ENCODE data around the gene SLC34A1.

The SLC34A1 gene

GRCh38 chr5:177402271-177403043, 18.2 kb downstream of the SLC34A1 start (continued):
- TF ChIP-seq ZBTB11 (tag by site-specific recombination; conservative IDR thresholded peaks at IDR 0.05; ENCODE audit: low read depth) (peak; percentile 95), PRDM10 (tag by site-specific recombination; IDR thresholded peaks at IDR 0.05) (peak; percentile 70), TRIM28 (IDR thresholded peaks at IDR 0.05; ENCODE audit: borderline replicate concordance, low read length) (0 out of 2 replicates have a peak, but pooled peaks have one; percentile 42), ZNF341 (tag by site-specific recombination; IDR thresholded peaks at IDR 0.05; ENCODE audit: low read depth) (peak; percentile 92), SCRT1 (tag by site-specific recombination; IDR thresholded peaks at IDR 0.05; ENCODE audit: borderline replicate concordance) (no peak), ZNF639 (tag by site-specific recombination; IDR thresholded peaks at IDR 0.05) (0 out of 2 replicates have a peak, but pooled peaks have one; percentile 36), ZNF677 (tag by site-specific recombination; IDR thresholded peaks at IDR 0.05) (no peak), PBX3 (CRISPR knock-in tag; IDR thresholded peaks at IDR 0.05) (0 out of 2 replicates have a peak, but pooled peaks have one; percentile 72), OVOL3 (tag by site-specific recombination; IDR thresholded peaks at IDR 0.05) (no peak), ZBTB20 (tag by site-specific recombination; IDR thresholded peaks at IDR 0.05) (peak; percentile 100), ZBTB44 (tag by site-specific recombination; IDR thresholded peaks at IDR 0.05) (0 out of 2 replicates have a peak, but pooled peaks have one; percentile 18), EGR2 (tag by site-specific recombination; IDR thresholded peaks at IDR 0.05; ENCODE audit: low read depth) (peak; percentile 60), ZNF610 (tag by site-specific recombination; IDR thresholded peaks at IDR 0.05; ENCODE audit: borderline replicate concordance) (0 out of 2 replicates have a peak, but pooled peaks have one; percentile 24), BCL6B (tag by site-specific recombination; IDR thresholded peaks at IDR 0.05) (peak; percentile 93), ZNF76 (tag by site-specific recombination; IDR thresholded peaks at IDR 0.05; ENCODE audit: borderline replicate concordance, low read depth) (peak; percentile 83; the same call in 1 of the 2 replicates), ZBTB1 (tag by site-specific recombination; IDR thresholded peaks at IDR 0.05) (no peak), ZNF138 (tag by site-specific recombination; IDR thresholded peaks at IDR 0.05; ENCODE audit: borderline replicate concordance) (no peak), ZBTB48 (tag by site-specific recombination; IDR thresholded peaks at IDR 0.05) (peak; percentile 90), SP2 (tag by site-specific recombination; IDR thresholded peaks at IDR 0.05) (peak; percentile 78), ELK4 (IDR thresholded peaks at IDR 0.05; ENCODE audit: borderline replicate concordance, low read depth, low read length) (no peak), ZNF561 (tag by site-specific recombination; IDR thresholded peaks at IDR 0.05; ENCODE audit: borderline replicate concordance) (peak; percentile 85; the same call in 1 of the 2 replicates), ZNF629 (tag by site-specific recombination; IDR thresholded peaks at IDR 0.05) (peak; percentile 53), KLF16 (tag by site-specific recombination; IDR thresholded peaks at IDR 0.05) (peak; percentile 1; the same call in 1 of the 2 replicates), KLF8 (tag by site-specific recombination; IDR thresholded peaks at IDR 0.05) (peak; percentile 79; the same call in 1 of the 2 replicates)

Data from HEK293 (cell line).